SU-DHL-6 (cell line): ENCODE data around the gene FOXP3.

Source experiments
- H2AFZ ChIP-seq: fragments of 200-600 bp; sonication (generic); 2 replicates; pipeline ENCODE4 v1.6.1; 2014; ENCODE audit warnings: low read depth, mild to moderate bottlenecking, moderate library complexity, mixed read lengths, antibody characterized with exemption, low read length; ENCODE audit not compliant: severe bottlenecking
- H3F3A ChIP-seq: fragments of 200-600 bp; shearing (Covaris generic); 2 replicates; pipeline ENCODE4 v1.6.0; 2016; ENCODE audit warnings: antibody characterized with exemption, mild to moderate bottlenecking; ENCODE audit not compliant: insufficient read depth
- H3K27ac ChIP-seq: fragments of 200-600 bp; sonication (generic); 2 replicates; pipeline ENCODE4 v1.5.1; 2016; ENCODE audit warnings: low read depth, mild to moderate bottlenecking, low read length, moderate library complexity, mixed read lengths
- H3K27me3 ChIP-seq: fragments of 200-600 bp; sonication (generic), shearing (Covaris generic); 2 replicates; pipeline ENCODE4 v1.6.0; 2014; ENCODE audit warnings: mild to moderate bottlenecking, low read length
- H3K36me3 ChIP-seq: fragments of 200-600 bp; sonication (generic); 2 replicates; pipeline ENCODE4 v1.6.1; 2014; ENCODE audit warnings: mild to moderate bottlenecking, low read length, mixed read lengths
- H3K4me2 ChIP-seq: fragments of 300-600, 200-600 bp; shearing (Covaris generic), sonication (generic); 2 replicates; pipeline ENCODE4 v1.6.0; 2014; ENCODE audit warnings: low read length, low read depth, mild to moderate bottlenecking; ENCODE audit not compliant: poor library complexity, severe bottlenecking
- H3K4me3 ChIP-seq: fragments of 200-600 bp; sonication (generic); 2 replicates; pipeline ENCODE4 v1.5.1; 2014; ENCODE audit warnings: antibody characterized with exemption, low read length, mild to moderate bottlenecking, mixed read lengths; ENCODE audit not compliant: insufficient read depth, poor library complexity, severe bottlenecking
- H3K79me2 ChIP-seq: fragments of 200-600 bp; sonication (generic); 2 replicates; pipeline ENCODE4 v1.6.1; 2014; ENCODE audit warnings: mild to moderate bottlenecking, low read length, moderate library complexity; ENCODE audit not compliant: insufficient read depth
- H3K9ac ChIP-seq: fragments of 200-600 bp; sonication (generic); 2 replicates; pipeline ENCODE4 v1.7.0; 2014; ENCODE audit warnings: mild to moderate bottlenecking, low read length
- H3K9me2 ChIP-seq: fragments of 200-600 bp; sonication (generic); replicated peaks from 2 replicates; pipeline ENCODE4 v1.6.1; 2014; ENCODE audit warnings: low read length; ENCODE audit not compliant: insufficient read depth
- H3K9me3 ChIP-seq: fragments of 200-600 bp; sonication (generic); 2 replicates; pipeline ENCODE4 v1.6.1; 2014; ENCODE audit warnings: low read length, mixed read lengths; ENCODE audit not compliant: insufficient read depth
- H4K20me1 ChIP-seq: fragments of 200-600 bp; sonication (generic); 2 replicates; pipeline ENCODE4 v1.6.1; 2014; ENCODE audit warnings: low read depth, mild to moderate bottlenecking, antibody characterized with exemption, low read length, moderate library complexity, mixed read lengths
- CTCF ChIP-seq: fragments of 200-600 bp; sonication (generic); IDR thresholded peaks from one replicate; pipeline ENCODE4 v1.5.1; 2017; ENCODE audit warnings: antibody characterized with exemption, mild to moderate bottlenecking, low read length, moderate library complexity; ENCODE audit not compliant: insufficient read depth, poor library complexity, severe bottlenecking
- EZH2phosphoT487 ChIP-seq: fragments of 200-600 bp; sonication (generic), shearing (Covaris generic); conservative IDR thresholded peaks from 2 replicates; pipeline ENCODE4 v1.6.1; 2018; ENCODE audit warnings: mild to moderate bottlenecking, antibody characterized with exemption, low read length, moderate library complexity, mixed read lengths

Gene FOXP3

GRCh38 chrX:49202022-49202421 is 62.5 kb downstream of the FOXP3 start:
- Histone ChIP-seq H3K27me3 (no peaks in the 10 kb centered on the region), H3K9me2 (no peaks in the 10 kb centered on the region), H3K79me2 (no peaks in the 10 kb centered on the region), H3F3A (no peaks in the 10 kb centered on the region), H2AFZ (no peak overlapping the region), H4K20me1 (no peaks in the 10 kb centered on the region), H3K9me3 (no peaks in the 10 kb centered on the region), H3K9ac (no peak overlapping the region), H3K4me2 (no peak overlapping the region), H3K36me3 (no peaks in the 10 kb centered on the region), H3K27ac (no peak overlapping the region), H3K4me3 (no peak overlapping the region)
- no peak for TF ChIP-seq CTCF
- no peak for TF ChIP-seq EZH2phosphoT487
